ENCODE measurements around the gene ZFHX3. TPM values are rescaled to one million over a fixed set of nuclear protein-coding genes. Genes with fewer than 3 reads are reported as not detected.

The ZFHX3 gene
- total RNA-seq, 1 donor from 2014 or later = 68.1 TPM

DNA sequence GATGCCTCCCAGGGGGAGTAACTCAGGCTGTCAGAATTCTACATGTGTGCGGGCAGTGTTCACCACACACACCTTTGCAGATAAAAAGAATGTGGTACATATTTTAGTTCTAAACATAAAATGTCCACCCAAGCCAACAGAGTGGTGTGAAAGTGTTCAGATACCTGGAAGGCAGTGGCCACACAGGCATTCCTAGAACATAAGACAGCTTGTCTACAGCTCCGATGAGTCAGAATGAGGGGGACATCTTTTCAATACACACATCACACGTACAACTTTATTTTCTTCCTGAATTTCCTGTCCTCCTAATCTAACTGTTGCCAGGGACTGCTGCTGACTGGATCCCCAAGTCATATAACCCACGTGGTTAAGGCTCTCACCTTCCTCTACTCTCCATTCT is 142.3 kb downstream of the ZFHX3 start:
- H3K4me3 Mint-ChIP-seq = no peak overlapping the region
- H3K36me3 Mint-ChIP-seq = peaks cover 1% of the 10 kb centered on the region
- no peak overlapping the region for H3K27ac Mint-ChIP-seq

DNA sequence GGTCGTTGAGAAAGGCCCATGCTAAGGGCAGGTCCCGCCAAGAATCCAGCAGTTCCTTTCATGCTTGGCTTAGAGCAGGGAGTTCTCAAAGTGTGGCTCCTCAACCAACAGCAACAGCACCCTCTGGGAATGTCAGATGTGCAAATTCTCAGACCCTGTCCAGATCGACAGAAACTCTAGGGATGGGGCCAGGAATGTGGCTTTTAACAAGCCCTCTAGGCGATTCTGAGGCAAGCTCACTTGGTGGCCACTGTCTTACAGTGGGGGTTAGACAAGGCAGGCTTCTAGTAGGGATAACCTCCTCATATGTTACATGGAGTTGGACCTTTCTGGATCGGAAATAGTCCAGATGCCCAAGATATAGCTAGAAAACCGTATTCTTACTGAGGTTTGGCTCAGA is 144.8 kb downstream of the ZFHX3 start:
- no peaks in the 10 kb centered on the region for H3K9me3 Mint-ChIP-seq
- no peak overlapping the region for H3K27ac Mint-ChIP-seq
- no peaks in the 10 kb centered on the region for H3K27me3 Mint-ChIP-seq (ENCODE audit: low read depth)
- H3K36me3 Mint-ChIP-seq = peaks cover 1% of the 10 kb centered on the region
- H3K4me3 Mint-ChIP-seq = no peak overlapping the region
- H3K4me1 Mint-ChIP-seq = peaks cover 19% of the 10 kb centered on the region
- no peak for DNase-seq (ENCODE audit: low spot score in 2 of 2, unreplicated experiment in 2 of 2)
- TF ChIP-seq, protein P1, sequence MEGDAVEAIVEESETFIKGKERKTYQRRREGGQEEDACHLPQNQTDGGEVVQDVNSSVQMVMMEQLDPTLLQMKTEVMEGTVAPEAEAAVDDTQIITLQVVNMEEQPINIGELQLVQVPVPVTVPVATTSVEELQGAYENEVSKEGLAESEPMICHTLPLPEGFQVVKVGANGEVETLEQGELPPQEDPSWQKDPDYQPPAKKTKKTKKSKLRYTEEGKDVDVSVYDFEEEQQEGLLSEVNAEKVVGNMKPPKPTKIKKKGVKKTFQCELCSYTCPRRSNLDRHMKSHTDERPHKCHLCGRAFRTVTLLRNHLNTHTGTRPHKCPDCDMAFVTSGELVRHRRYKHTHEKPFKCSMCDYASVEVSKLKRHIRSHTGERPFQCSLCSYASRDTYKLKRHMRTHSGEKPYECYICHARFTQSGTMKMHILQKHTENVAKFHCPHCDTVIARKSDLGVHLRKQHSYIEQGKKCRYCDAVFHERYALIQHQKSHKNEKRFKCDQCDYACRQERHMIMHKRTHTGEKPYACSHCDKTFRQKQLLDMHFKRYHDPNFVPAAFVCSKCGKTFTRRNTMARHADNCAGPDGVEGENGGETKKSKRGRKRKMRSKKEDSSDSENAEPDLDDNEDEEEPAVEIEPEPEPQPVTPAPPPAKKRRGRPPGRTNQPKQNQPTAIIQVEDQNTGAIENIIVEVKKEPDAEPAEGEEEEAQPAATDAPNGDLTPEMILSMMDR (IDR thresholded peaks at IDR 0.05; ENCODE audit: unreplicated experiment) = no peak

More for the DNA sequence above, 142.3 kb downstream of the ZFHX3 start:
- DNase-seq (ENCODE audit: low spot score in 2 of 2, unreplicated experiment in 2 of 2) = no peak
- Mint-ChIP-seq H3K27me3 (ENCODE audit: low read depth) (no peaks in the 10 kb centered on the region), H3K9me3 (no peaks in the 10 kb centered on the region), H3K4me1 (peaks cover 19% of the 10 kb centered on the region)
- TF ChIP-seq, protein P1 (IDR thresholded peaks at IDR 0.05; ENCODE audit: unreplicated experiment) = no peak

GRCh38 chr16:72902206-72902605 is 145.7 kb downstream of the ZFHX3 start:
- Mint-ChIP-seq H3K9me3 (no peaks in the 10 kb centered on the region), H3K4me1 (peaks cover 17% of the 10 kb centered on the region), H3K27ac (no peak overlapping the region), H3K4me3 (no peak overlapping the region), H3K27me3 (ENCODE audit: low read depth) (no peaks in the 10 kb centered on the region), H3K36me3 (peaks cover 1% of the 10 kb centered on the region)
- TF ChIP-seq, protein P1 (IDR thresholded peaks at IDR 0.05; ENCODE audit: unreplicated experiment) = no peak
- no peak for DNase-seq (ENCODE audit: low spot score in 2 of 2, unreplicated experiment in 2 of 2)

DNA sequence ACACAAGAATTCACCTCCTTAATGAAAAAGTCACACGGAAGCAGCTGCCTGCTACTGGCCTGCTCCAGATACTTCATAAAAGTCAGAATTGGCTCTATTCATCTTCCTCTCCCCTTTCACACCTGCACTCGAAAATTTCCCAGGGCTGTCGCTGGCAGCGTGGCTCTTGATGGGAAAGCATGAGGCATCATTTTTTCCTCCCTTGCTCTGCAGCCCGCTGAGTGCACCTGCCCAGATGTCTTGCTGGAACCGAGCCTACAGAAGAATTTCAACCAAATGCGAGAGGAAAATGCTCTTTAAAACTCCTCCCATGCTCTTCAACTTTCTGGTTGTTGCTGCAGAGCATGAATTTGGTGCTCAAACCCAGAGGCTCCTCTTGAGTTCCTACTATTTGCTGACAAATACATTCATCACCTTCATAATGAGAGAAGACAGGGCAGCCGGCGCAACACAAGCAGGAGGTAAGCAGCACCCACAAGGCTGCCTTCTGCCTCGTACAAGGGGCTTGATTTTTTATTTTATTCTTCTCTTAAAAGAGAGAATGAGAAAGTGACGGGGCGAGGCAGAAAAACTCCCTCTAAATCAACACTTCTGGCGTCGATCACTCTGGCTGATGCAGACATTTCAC is 146.8 kb downstream of the ZFHX3 start:
- H3K4me1 Mint-ChIP-seq = peaks cover 15% of the 10 kb centered on the region
- H3K27me3 Mint-ChIP-seq (ENCODE audit: low read depth) = no peaks in the 10 kb centered on the region
- no peaks in the 10 kb centered on the region for H3K9me3 Mint-ChIP-seq
- H3K36me3 Mint-ChIP-seq = peaks cover 1% of the 10 kb centered on the region
- H3K27ac Mint-ChIP-seq = no peak overlapping the region
- TF ChIP-seq, protein P1 (IDR thresholded peaks at IDR 0.05; ENCODE audit: unreplicated experiment) = no peak
- no peak for DNase-seq (ENCODE audit: low spot score in 2 of 2, unreplicated experiment in 2 of 2)
- no peak overlapping the region for H3K4me3 Mint-ChIP-seq

DNA sequence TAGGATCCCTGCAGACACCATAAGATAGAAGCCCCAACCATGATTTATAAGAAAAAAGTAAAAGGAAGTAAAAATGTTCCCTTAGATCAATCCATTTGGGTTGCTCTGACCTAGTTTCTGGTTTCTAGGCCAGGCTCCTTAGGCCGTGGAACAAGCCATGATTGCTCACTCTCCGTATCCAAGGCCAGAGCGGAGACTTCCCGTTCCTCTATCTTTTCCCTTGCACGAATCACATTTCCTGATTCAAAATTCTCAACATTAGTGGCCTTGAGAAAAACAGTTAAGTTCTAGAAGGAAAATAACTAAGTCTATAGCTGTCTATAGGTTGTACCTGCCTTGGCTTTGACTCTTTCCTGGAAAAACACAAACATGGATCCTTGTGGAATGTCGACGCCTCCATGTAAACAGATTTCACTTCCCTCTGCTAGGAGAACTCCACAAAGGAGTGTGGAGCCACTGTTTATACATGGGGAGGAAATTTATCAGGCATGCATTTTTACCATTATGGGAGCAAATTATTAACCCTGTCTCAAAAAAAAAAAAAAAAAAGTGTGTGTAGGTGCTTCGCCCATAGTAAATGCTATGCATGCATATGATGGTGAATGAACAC is 149.6 kb downstream of the ZFHX3 start:
- Mint-ChIP-seq H3K4me3 (no peak overlapping the region), H3K9me3 (no peaks in the 10 kb centered on the region), H3K27me3 (ENCODE audit: low read depth) (no peaks in the 10 kb centered on the region), H3K36me3 (peaks cover 1% of the 10 kb centered on the region), H3K4me1 (peaks cover 18% of the 10 kb centered on the region), H3K27ac (no peak overlapping the region)
- DNase-seq (ENCODE audit: low spot score in 2 of 2, unreplicated experiment in 2 of 2) = no peak
- TF ChIP-seq, protein P1 (IDR thresholded peaks at IDR 0.05; ENCODE audit: unreplicated experiment) = no peak

Measured in mesothelial cell of epicardium (in vitro differentiated cells).